Activated CD4-positive, alpha-beta T cell treated with anti-CD3 and anti-CD28 coated beads for 1 hour (primary cell): ENCODE measurements around the gene GAB3.

Experiments
- DNase-seq: peaks from one replicate; pipeline ENCODE4 v3.0.0-alpha.2; 2020

GAB3 gene

GRCh38 chrX:154751203-154751668, 359 bp upstream of the GAB3 start:
- no peak for DNase-seq

DNA sequence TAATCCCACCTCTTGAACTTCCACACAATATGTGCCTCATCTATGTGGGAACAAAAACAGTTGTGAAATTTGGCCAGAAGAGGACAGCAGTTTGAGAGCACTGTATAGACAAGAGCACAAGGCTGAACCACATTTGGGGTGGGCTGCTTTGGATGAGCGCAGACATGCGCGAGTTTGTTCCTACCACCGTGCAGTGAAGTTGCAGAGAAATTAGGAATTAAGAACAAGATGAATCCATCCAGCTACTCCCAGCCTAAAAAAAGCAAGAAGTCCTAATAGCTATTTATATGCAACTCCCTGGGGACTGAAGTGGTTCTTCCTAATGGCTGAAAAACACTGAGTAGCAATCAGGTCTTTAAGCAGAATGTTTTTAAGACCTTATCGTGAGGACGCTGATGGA, 1.0 kb downstream of the GAB3 start:
- DNase-seq = no peak

DNA sequence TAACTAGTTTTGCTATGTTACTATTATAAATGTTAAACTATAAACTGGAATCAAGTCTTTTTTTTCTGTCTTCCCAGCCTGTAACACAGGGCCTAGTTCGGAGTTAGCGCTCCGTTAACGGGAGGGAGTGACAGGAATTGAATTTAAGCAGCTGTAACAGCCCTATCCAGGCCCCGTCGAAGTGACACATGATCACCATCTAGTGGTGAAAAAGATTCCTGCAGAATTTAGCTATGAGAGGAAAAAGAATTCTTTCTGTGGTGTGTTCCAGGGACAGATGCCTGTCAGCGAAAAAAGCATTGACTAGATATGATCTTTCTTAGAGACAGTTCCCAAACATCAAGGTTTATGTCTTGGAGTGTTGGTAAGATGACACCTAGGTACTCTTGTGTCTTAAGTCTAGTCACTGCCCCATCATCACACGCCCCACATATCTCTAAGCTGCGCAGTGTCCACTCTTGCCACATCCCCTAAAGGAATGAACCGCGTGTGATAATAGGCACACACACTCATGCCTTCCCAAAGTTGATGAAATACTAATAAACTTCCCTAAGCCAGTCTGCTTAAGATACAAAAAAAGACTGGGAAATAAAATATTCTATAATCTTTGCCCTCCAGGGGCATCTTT, 2.1 kb downstream of the GAB3 start:
- DNase-seq = peak; percentile 17

GRCh38 chrX:154742613-154743012, 8.3 kb downstream of the GAB3 start:
- no peak for DNase-seq

DNA sequence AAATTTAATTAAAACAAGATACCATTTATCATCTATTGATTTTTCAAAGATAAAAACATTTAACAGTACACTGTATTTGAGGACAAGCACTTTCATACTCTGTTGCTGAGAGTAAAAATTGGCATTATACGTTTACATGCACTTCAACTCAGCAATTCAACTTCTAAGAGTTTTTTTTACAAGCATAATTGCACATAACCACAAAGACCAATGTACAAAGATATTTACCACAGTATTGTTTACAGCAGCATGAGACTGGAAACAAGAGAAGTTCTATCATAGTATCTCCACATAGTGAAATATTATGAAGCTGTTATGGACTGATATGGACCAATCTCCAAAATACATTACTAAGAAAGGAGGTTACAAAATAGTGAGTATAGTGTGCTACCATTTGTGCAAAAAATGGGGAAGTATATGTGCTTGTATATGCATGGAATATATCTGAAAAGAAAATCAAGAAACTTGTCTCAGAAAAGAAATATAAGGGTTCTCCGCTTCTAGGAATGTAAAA, 10.9 kb downstream of the GAB3 start:
- DNase-seq = no peak

- DNase-seq = no peak
Measured at GRCh38 chrX:154738011-154738738, 12.7 kb downstream of the GAB3 start.

DNA sequence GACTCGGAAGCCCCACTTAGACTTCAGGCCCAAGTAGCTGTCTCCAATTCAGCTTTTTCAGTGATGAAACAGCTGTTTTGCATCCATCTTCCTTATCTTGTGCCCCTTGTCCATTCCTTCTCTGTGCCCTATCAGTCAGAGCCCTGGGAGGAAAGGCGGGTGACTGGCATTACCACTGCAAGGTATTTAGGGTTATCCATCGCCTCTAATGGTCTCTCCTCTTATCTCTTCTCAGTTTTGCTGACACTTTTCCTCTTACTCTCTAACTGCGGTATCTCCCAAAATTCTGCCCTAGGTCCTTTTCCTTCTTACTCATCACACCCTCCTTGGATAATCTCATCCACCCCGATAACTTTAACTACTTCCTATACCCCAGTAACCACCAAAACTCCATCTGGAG, 13.7 kb downstream of the GAB3 start:
- no peak for DNase-seq

DNA sequence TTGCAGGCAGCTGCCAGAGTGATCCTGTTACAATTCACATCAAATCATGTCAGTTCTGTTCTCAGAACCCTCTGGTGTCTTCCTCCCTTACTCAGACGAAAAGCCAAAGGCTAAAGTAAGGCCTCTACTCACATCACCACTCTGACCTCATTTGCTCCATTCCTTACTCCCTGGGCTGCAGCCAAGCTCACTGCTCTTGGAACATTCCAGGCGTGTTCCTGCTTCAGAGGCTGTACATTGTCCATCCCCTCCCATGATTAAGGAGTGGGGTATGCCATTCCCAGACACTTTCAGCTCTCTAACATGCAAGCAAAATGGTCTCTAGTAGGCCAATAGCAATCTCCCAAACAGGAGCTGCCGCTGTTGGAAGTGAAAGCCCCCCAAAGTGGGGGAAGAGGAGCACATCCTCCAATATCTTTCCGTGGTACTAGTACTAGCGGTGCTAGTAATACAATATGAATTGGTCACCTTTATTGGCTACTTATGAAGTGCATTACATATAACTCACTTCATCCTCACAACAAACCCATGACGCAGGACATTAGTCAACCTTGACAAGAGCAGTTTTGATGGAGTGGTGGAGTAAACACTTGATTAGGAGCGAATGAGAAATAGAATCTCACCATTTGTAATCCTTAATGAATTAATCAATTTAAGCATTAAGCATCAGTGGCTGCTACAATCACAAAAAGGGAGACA, 15.0 kb downstream of the GAB3 start:
- no peak for DNase-seq

GRCh38 chrX:154734061-154734781, 16.7 kb downstream of the GAB3 start:
- DNase-seq = no peak

DNA sequence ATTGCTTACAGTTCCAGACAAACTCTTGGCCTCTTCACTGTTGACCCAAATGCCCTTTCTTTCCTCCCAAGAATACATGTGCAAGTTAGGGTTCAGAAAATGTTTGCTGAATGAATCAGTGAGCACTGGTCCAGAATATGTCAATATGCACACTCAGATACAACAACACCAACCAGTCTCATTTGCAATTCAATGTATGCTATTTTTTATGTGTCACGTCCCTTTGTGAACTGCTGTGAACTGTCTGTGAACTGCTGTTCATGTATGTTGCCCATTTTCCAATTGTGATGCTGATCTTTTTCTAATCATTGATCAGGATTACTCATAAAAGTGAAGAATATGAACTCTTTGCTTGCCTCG, 17.8 kb downstream of the GAB3 start:
- no peak for DNase-seq

GRCh38 chrX:154732421-154733065, 18.3 kb downstream of the GAB3 start:
- DNase-seq = no peak

GRCh38 chrX:154731881-154732280, 19.0 kb downstream of the GAB3 start:
- DNase-seq = no peak

- DNase-seq = no peak
Measured at GRCh38 chrX:154731184-154731583, 19.7 kb downstream of the GAB3 start.

GRCh38 chrX:154730253-154730891, 20.5 kb downstream of the GAB3 start:
- DNase-seq = no peak

DNA sequence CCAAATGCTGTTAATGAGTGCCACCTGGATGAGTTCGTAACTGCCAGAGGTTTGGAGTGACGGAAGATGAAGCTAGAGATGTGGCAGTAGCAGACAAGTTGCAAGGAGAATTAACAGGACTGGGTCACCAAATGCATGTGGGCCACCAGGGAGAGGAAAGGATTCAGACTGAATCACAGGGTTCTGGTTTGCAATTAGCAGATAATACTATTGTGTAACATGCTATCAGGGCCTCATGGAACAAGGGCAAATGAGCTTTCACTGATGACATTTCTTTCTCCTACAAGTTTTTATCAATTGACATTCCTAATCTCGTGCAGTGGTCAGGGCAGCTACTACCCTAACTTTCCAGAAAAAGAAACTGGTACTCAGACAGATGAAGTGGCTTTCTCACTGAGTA, 21.4 kb downstream of the GAB3 start:
- DNase-seq = no peak

GRCh38 chrX:154728431-154729190, 22.3 kb downstream of the GAB3 start:
- DNase-seq = no peak

- DNase-seq = no peak
Measured at GRCh38 chrX:154727871-154728270, 23.0 kb downstream of the GAB3 start.

GRCh38 chrX:154727418-154727817, 23.5 kb downstream of the GAB3 start:
- DNase-seq = no peak

GRCh38 chrX:154724993-154725756, 25.7 kb downstream of the GAB3 start:
- no peak for DNase-seq

DNA sequence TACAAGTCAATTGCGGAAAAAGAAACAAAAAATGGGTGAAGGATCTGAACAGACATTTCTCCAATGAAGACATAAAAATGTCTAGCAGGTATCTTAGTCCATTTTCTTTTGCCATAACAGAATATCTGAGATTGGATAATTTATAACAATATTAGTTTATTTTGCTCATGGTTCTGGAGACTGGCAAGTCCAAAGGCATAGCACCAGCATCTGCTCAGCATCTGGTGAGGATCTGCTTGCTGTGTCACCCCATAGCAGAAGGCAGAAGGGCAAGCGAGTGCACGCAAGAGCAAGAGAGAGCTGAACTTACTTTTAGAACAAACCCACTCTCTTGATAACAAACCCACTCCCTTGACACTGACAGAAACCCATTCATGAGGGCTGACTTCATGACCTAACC, 29.7 kb downstream of the GAB3 start:
- DNase-seq = no peak

- DNase-seq = no peak
Measured at GRCh38 chrX:154720067-154720466, 30.8 kb downstream of the GAB3 start.
